NCI-H2081 treated with DMSO at 0.1 percent for 48 hours (cell line): Measurements from ENCODE around the gene DOCK6.
"Not testable (repeated sequence)": the region's sequence is repeated elsewhere in the genome, so short reads cannot be mapped to it uniquely, and the experiment has no call there.

Source experiments
- DNase-seq: peaks from one replicate; lab custom pipeline; 2025; lab: John Stamatoyannopoulos, UW

DOCK6 gene

GRCh38 chr19:11173516-11174155, 88.7 kb downstream of the DOCK6 start:
- DNase-seq: no peak

DNA sequence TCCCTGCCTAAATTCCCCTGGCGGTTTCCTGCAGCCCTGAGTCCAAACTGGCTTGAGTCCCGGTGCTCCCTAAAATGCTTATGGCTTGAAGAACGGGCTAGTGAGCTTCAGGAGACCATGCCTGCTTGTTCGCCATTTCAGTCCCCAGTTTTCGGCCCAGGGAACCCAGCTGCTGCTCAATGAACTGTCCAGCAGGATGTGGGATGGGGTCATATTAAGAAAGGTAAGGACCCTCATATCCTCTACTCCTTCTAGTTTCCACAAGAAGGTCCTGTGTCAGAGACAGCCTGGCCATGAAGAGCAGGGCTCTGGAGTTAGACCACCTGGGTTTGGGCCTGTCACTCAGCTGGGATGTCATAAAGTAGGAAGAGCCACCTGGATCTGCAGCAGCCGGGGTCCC, 89.7 kb downstream of the DOCK6 start:
- DNase-seq: no peak

GRCh38 chr19:11171144-11171543, 91.2 kb downstream of the DOCK6 start:
- no peak for DNase-seq

- DNase-seq: no peak
These were observed 92.2 kb downstream of the DOCK6 start for GRCh38 chr19:11169896-11170678.

GRCh38 chr19:11168568-11168967, 93.8 kb downstream of the DOCK6 start:
- no peak for DNase-seq

GRCh38 chr19:11166281-11167142, 95.8 kb downstream of the DOCK6 start:
- no peak for DNase-seq

GRCh38 chr19:11165486-11166030, 96.8 kb downstream of the DOCK6 start:
- DNase-seq: no peak

DNA sequence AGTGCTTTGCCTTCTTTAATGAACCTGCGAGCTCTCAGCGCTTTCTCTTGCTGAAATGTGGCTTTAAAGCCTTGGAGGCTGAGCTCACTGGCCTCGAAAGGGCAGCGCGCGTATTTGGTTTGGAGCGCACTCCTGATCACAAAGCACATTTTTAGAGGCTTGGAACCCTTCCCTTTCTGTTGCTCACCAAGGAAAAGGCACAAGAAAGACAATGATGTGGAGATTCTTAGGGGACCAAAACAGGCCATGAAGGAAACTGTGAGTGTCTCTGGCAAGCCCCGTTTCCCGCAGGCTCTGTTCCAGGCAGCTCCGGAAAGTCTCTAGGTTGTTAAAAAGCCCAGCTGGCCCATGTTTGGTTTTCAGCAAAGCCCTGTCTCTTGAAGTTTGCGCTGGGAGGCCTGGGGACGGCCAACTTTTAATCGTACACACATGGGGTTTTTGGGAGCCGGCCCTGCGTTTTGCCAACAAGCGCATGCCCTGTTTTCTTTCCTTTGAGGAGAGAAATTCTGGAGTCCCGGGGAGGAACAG, 97.4 kb downstream of the DOCK6 start:
- no peak for DNase-seq

DNA sequence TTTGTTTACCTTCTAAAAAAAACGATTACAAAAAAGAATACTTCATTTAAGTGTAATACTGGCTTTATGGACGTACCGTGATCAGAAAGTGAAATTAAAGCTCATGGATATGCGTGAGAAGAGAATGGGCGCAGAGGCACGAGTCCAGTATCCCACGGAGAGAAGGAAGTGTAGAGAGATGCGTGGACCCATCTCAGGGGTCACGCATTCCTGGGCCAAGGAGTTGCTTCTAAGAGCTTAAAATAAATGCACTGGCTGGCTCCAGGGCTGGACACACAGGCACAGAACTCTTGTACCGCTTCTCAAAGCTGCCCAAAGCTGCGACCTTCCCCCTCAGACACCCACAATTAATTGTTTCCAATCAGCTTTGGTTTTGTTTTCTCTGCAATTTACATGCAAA, 98.0 kb downstream of the DOCK6 start:
- no peak for DNase-seq

- not testable (repeated sequence) for DNase-seq
These were observed 101.9 kb downstream of the DOCK6 start for GRCh38 chr19:11160440-11160768.

GRCh38 chr19:11159598-11160439, 102.5 kb downstream of the DOCK6 start:
- no peak for DNase-seq

GRCh38 chr19:11155373-11156120, 106.8 kb downstream of the DOCK6 start, which contains the start of gene SPC24:
TSS of gene SPC24 (minus strand) at chr19:11155782. CDS start at chr19:11155776, 6 bp downstream.
- peak; percentile 93 for DNase-seq

DNA sequence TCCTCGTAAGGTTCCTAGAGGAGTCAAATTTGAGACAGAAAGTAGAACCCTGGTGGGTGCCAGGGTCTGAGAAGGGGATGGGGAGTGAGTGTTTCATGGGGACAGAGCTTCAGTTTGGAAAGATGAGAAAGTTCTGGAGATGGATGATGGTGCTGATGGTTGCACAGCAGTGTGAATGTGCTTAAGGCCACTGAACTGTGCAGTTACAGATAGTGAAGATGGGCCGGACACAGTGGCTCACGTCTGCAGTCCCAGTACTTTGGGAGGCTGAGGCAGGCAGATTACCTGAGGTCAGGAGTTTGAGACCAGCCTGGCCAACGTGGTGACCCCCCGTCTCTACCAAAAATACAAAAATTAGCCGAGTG, 107.7 kb downstream of the DOCK6 start:
- no peak for DNase-seq

- DNase-seq: no peak
These were observed 109.8 kb downstream of the DOCK6 start for GRCh38 chr19:11152318-11153062.

DNA sequence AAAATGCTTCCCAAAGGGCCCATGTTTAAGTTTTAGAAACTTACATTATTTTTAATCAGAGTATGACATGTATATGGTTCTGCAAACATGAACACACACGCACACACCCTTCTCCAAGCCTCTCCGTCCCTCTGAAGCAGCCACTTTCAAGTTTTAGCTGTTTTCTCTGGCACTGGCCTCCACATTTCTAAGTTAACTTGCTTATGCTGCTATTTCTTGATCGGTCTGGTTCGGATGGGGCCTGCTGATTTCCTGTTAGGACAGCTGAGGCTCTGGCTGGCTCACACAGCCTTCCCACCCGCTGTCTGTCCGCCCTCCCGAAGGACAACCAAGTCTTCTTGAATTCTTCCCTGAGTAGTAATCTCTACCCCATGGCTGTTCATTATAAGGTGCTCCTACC, 111.1 kb downstream of the DOCK6 start:
- DNase-seq: no peak
